Glomerular endothelial cell (primary cell): ENCODE data around the gene KRT3. TPM values are rescaled to one million over a fixed set of nuclear protein-coding genes. Genes with fewer than 3 reads are reported as not detected.

Experiments
- DNase-seq: peaks from one replicate; pipeline ENCODE4 v3.0.0-alpha.2; 2011; ENCODE audit warnings: low read depth, low spot score; ENCODE audit errors: extremely low read depth
- total RNA-seq: library from RNA; depleted of rRNA; stranded (reverse); fragments of >200 nt; gene quantifications from 2 replicates; pipeline ENCODE4 v1.2.3, GENCODE V29; 2015

KRT3 gene
- total RNA-seq, 1 donor from 2014 or later = 0.18 TPM

GRCh38 chr12:52815161-52815560 is 19.2 kb upstream of the KRT3 start:
- DNase-seq = no peak

- DNase-seq = no peak
Observed at GRCh38 chr12:52814710-52815155, 18.8 kb upstream of the KRT3 start.

GRCh38 chr12:52813885-52814709 is 18.2 kb upstream of the KRT3 start, which contains the start of gene KRT4:
KRT4 (minus strand) TSS chr12:52814116; CDS start chr12:52814058, 58 bp downstream.
- DNase-seq = no peak

- no peak for DNase-seq
Observed at GRCh38 chr12:52813203-52813819, 17.4 kb upstream of the KRT3 start.

GRCh38 chr12:52812749-52813148 is 16.8 kb upstream of the KRT3 start:
- DNase-seq = no peak

- no peak for DNase-seq
Observed at GRCh38 chr12:52812073-52812400, 16.1 kb upstream of the KRT3 start.

- DNase-seq = no peak
Observed at GRCh38 chr12:52811191-52812072, 15.5 kb upstream of the KRT3 start.

GRCh38 chr12:52810554-52810953 is 14.6 kb upstream of the KRT3 start:
- DNase-seq = no peak

GRCh38 chr12:52809166-52809565 is 13.2 kb upstream of the KRT3 start:
- DNase-seq = no peak

- no peak for DNase-seq
Observed at GRCh38 chr12:52808573-52809160, 12.8 kb upstream of the KRT3 start.

GRCh38 chr12:52807544-52808470 is 11.9 kb upstream of the KRT3 start:
- DNase-seq = no peak

- DNase-seq = no peak
Observed at GRCh38 chr12:52806821-52807543, 11.1 kb upstream of the KRT3 start.

- DNase-seq = no peak
Observed at GRCh38 chr12:52806169-52806811, 10.4 kb upstream of the KRT3 start.

- no peak for DNase-seq
Observed at GRCh38 chr12:52805739-52806138, 9.8 kb upstream of the KRT3 start.

GRCh38 chr12:52805000-52805399 is 9.1 kb upstream of the KRT3 start:
- no peak for DNase-seq

GRCh38 chr12:52802442-52802841 is 6.5 kb upstream of the KRT3 start:
- no peak for DNase-seq

GRCh38 chr12:52801773-52802172 is 5.9 kb upstream of the KRT3 start:
- no peak for DNase-seq

GRCh38 chr12:52800259-52800917 is 4.5 kb upstream of the KRT3 start:
- no peak for DNase-seq
